HepG2 (cell line): ENCODE results near the gene CORO7. TPM values are rescaled to one million over a fixed set of nuclear protein-coding genes. Genes with fewer than 3 reads are reported as not detected.
A peak's percentile ranks its signal among the peaks of the same experiment; 100 is the strongest.

Experiments
- CHCHD3 ChIP-seq: sonication (generic); formaldehyde crosslinking; IDR thresholded peaks from 2 replicates; pipeline ENCODE4 v1.8.0; 2022; ENCODE audit warnings: mild to moderate bottlenecking, missing genetic modification reagents, moderate library complexity
- DDIT3 ChIP-seq: sonication (generic); formaldehyde crosslinking; IDR thresholded peaks from 2 replicates; pipeline ENCODE4 v1.4.0; 2020; ENCODE audit warnings: mild to moderate bottlenecking, missing genetic modification reagents
- ELF3 ChIP-seq: IDR thresholded peaks from 2 replicates; pipeline ENCODE4 v1.6.1; 2016; ENCODE audit warnings: missing genetic modification reagents, missing compliant biosample characterization
- ELK4 ChIP-seq: sonication (generic); formaldehyde crosslinking; IDR thresholded peaks from 2 replicates; pipeline ENCODE4 v1.9.0; 2021; ENCODE audit warnings: missing genetic modification reagents, borderline replicate concordance
- GPBP1L1 ChIP-seq: sonication (generic); formaldehyde crosslinking; IDR thresholded peaks from 2 replicates; pipeline ENCODE4 v1.5.0; 2020; ENCODE audit warnings: mild to moderate bottlenecking, missing genetic modification reagents
- HOXA3 ChIP-seq: sonication (generic); formaldehyde crosslinking; IDR thresholded peaks from 2 replicates; pipeline ENCODE4 v1.5.0; 2020; ENCODE audit warnings: missing genetic modification reagents
- KAT2B ChIP-seq: fragments of 150-350 bp; IDR thresholded peaks from 2 replicates; pipeline ENCODE4 v1.6.1; 2014; ENCODE audit warnings: low read depth, low read length, borderline replicate concordance
- KLF12 ChIP-seq: sonication (generic); formaldehyde crosslinking; IDR thresholded peaks from 2 replicates; pipeline ENCODE4 v1.4.0; 2020; ENCODE audit warnings: missing genetic modification reagents, borderline replicate concordance
- MAFF ChIP-seq: IDR thresholded peaks from 2 replicates; pipeline ENCODE4 v1.6.1; 2011; ENCODE audit warnings: low read depth, low read length, improper control_type of control experiment
- REXO4 ChIP-seq: sonication (generic); formaldehyde crosslinking; IDR thresholded peaks from 2 replicates; pipeline ENCODE4 v1.8.0; 2022; ENCODE audit warnings: missing genetic modification reagents, mild to moderate bottlenecking, borderline replicate concordance
- SMC3 ChIP-seq: IDR thresholded peaks from 2 replicates; pipeline ENCODE4 v1.6.1; 2011; ENCODE audit warnings: low read length, improper control_type of control experiment
- SNAPC5 ChIP-seq: sonication (generic); formaldehyde crosslinking; IDR thresholded peaks from 2 replicates; pipeline ENCODE4 v1.8.1; 2023; ENCODE audit warnings: mild to moderate bottlenecking, missing genetic modification reagents, borderline replicate concordance
- SRY ChIP-seq: sonication (generic); formaldehyde crosslinking; IDR thresholded peaks from 2 replicates; pipeline ENCODE4 v1.8.0; 2022; ENCODE audit warnings: mild to moderate bottlenecking, missing genetic modification reagents
- THAP7 ChIP-seq: sonication (generic); formaldehyde crosslinking; IDR thresholded peaks from 2 replicates; pipeline ENCODE4 v1.8.1; 2023; ENCODE audit warnings: mild to moderate bottlenecking, missing genetic modification reagents
- TSC22D2 ChIP-seq: sonication (generic); formaldehyde crosslinking; IDR thresholded peaks from 2 replicates; pipeline ENCODE4 v1.5.1; 2020; ENCODE audit warnings: missing genetic modification reagents, mild to moderate bottlenecking, borderline replicate concordance
- ZBTB37 ChIP-seq: sonication (generic); formaldehyde crosslinking; IDR thresholded peaks from 2 replicates; pipeline ENCODE4 v1.4.0; 2020; ENCODE audit warnings: mild to moderate bottlenecking, missing genetic modification reagents
- ZBTB38 ChIP-seq: sonication (generic); formaldehyde crosslinking; IDR thresholded peaks from 2 replicates; pipeline ENCODE4 v1.5.1; 2020; ENCODE audit warnings: mild to moderate bottlenecking, missing genetic modification reagents
- ZFY ChIP-seq: sonication (generic); formaldehyde crosslinking; IDR thresholded peaks from 2 replicates; pipeline ENCODE4 v1.4.0; 2020; ENCODE audit warnings: missing genetic modification reagents
- ZNF333 ChIP-seq: sonication (generic); formaldehyde crosslinking; IDR thresholded peaks from 2 replicates; pipeline ENCODE4 v1.4.0; 2020; ENCODE audit warnings: mild to moderate bottlenecking, missing genetic modification reagents, borderline replicate concordance
- ZNF670 ChIP-seq: sonication (generic); formaldehyde crosslinking; IDR thresholded peaks from 2 replicates; pipeline ENCODE4 v1.8.0; 2022; ENCODE audit warnings: mild to moderate bottlenecking, missing genetic modification reagents, borderline replicate concordance
- ZNF672 ChIP-seq: sonication (generic); formaldehyde crosslinking; IDR thresholded peaks from 2 replicates; pipeline ENCODE4 v1.8.1; 2022; ENCODE audit warnings: missing genetic modification reagents
- ZNF709 ChIP-seq: sonication (generic); formaldehyde crosslinking; IDR thresholded peaks from 2 replicates; pipeline ENCODE4 v1.5.0; 2020; ENCODE audit warnings: mild to moderate bottlenecking, missing genetic modification reagents
- ZNF788 ChIP-seq: sonication (generic); formaldehyde crosslinking; IDR thresholded peaks from 2 replicates; pipeline ENCODE4 v1.5.0; 2020; ENCODE audit warnings: mild to moderate bottlenecking, missing genetic modification reagents, borderline replicate concordance
- ZUFSP ChIP-seq: sonication (generic); formaldehyde crosslinking; IDR thresholded peaks from 2 replicates; pipeline ENCODE4 v1.9.0; 2021; ENCODE audit warnings: missing genetic modification reagents, mild to moderate bottlenecking, borderline replicate concordance
- polyA plus RNA-seq, 8 experiments: library from polyadenylated mRNA; depleted of rRNA in 3 of 8; stranded (reverse) in 7 of 8; unstranded in 1 of 8; fragments of >200 nt; fragmentation: Illumina TruSeq in 4 of 8; extraction: Trizol in 4 of 8; gene quantifications; 2 replicates each; pipeline versions ENCODE4 v1.2.1 to v1.2.3, GENCODE V29; 2011 to 2016; ENCODE audit warnings: low read depth in 4 of 8, missing spikeins in 1 of 8, mixed read lengths in 1 of 8; ENCODE audit not compliant: insufficient read depth in 1 of 8
- total RNA-seq, 5 experiments: library from RNA; depleted of rRNA; stranded (reverse); fragments of >200 nt; fragmentation: Illumina TruSeq; extraction: Trizol; gene quantifications; 2 replicates each; pipeline ENCODE4 v1.2.3, GENCODE V29; 2016; ENCODE audit warnings: low read depth in 1 of 5

The CORO7 gene
- total and polyA plus RNA-seq, 2 of the 13 experiments (the other 11 are each of a cell fraction or from before 2014, with no cell fraction given): 9.9 to 14.3 TPM

- no peak for TF ChIP-seq ZUFSP
- no peak for TF ChIP-seq KAT2B
- peak; percentile 81 for TF ChIP-seq KLF12 (CRISPR knock-in tag)
- no peak for TF ChIP-seq REXO4 (CRISPR knock-in tag)
- TF ChIP-seq ZNF709 (CRISPR knock-in tag): 0 out of 2 replicates have a peak, but pooled peaks have one; percentile 68
- TF ChIP-seq HOXA3 (CRISPR knock-in tag): peak; percentile 68
- no peak for TF ChIP-seq ELK4 (CRISPR knock-in tag)
- no peak for TF ChIP-seq THAP7 (CRISPR knock-in tag)
- no peak for TF ChIP-seq DDIT3 (CRISPR knock-in tag)
- TF ChIP-seq ZNF788: peak; percentile 34; the same call in 1 of the 2 replicates
- no peak; the same call in 1 of the 2 replicates for TF ChIP-seq ELF3
- TF ChIP-seq ZBTB37 (CRISPR knock-in tag): no peak
- no peak for TF ChIP-seq SMC3
- no peak for TF ChIP-seq ZBTB38
- no peak for TF ChIP-seq ZNF333 (CRISPR knock-in tag)
- TF ChIP-seq MAFF: no peak
- no peak for TF ChIP-seq SNAPC5 (CRISPR knock-in tag)
- TF ChIP-seq SRY (CRISPR knock-in tag): no peak; the same call in 1 of the 2 replicates
- peak; percentile 79 for TF ChIP-seq ZFY (CRISPR knock-in tag)
- no peak; the same call in 1 of the 2 replicates for TF ChIP-seq ZNF670 (CRISPR knock-in tag)
- TF ChIP-seq ZNF672 (CRISPR knock-in tag): no peak
- TF ChIP-seq TSC22D2: no peak
- TF ChIP-seq CHCHD3 (CRISPR knock-in tag): peak; percentile 55; the same call in 1 of the 2 replicates
- TF ChIP-seq GPBP1L1 (CRISPR knock-in tag): no peak
These were observed 44.9 kb downstream of the CORO7 start, which contains the start of gene VASN (continued) for GRCh38 chr16:4371357-4372000.
